GM19468 (cell line): ENCODE measurements around the gene SOX6.
"Not testable (repeated sequence)": the region's sequence is repeated elsewhere in the genome, so short reads cannot be mapped to it uniquely, and the experiment has no call there.

Source experiments
- ATAC-seq: cut with Tn5 transposase; IDR thresholded peaks from one replicate; pipeline ENCODE4 v1.9.1; 2021; ENCODE audit warnings: mild to moderate bottlenecking, moderate library complexity, moderate number of reproducible peaks; ENCODE audit not compliant: unreplicated experiment; ENCODE audit errors: extremely low read depth

SOX6 gene

GRCh38 chr11:15927196-15927863, 429.0 kb downstream of the SOX6 start:
- no peak for ATAC-seq

GRCh38 chr11:15926071-15926470, 430.3 kb downstream of the SOX6 start:
- ATAC-seq: no peak

DNA sequence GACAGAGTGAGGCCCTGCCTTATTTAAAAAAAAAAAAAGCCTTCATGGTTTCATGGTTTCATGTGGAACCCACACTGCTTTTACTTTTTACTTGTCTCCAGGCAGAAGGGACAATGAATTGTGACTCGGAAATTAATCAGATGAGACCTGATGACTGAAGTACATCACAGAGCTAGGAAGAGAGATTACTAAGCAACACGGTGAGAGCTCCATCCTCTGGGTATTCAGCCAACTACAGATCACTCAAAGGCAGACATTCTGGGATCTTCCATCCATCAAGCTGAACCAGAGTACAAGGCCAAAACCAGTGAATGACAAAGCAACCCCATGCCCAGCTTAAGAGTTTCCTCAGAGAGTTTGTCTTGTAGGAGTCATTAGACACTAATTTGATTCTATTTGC, 433.2 kb downstream of the SOX6 start:
- no peak for ATAC-seq

GRCh38 chr11:15922745-15923144, 433.6 kb downstream of the SOX6 start:
- ATAC-seq: not testable (repeated sequence)

DNA sequence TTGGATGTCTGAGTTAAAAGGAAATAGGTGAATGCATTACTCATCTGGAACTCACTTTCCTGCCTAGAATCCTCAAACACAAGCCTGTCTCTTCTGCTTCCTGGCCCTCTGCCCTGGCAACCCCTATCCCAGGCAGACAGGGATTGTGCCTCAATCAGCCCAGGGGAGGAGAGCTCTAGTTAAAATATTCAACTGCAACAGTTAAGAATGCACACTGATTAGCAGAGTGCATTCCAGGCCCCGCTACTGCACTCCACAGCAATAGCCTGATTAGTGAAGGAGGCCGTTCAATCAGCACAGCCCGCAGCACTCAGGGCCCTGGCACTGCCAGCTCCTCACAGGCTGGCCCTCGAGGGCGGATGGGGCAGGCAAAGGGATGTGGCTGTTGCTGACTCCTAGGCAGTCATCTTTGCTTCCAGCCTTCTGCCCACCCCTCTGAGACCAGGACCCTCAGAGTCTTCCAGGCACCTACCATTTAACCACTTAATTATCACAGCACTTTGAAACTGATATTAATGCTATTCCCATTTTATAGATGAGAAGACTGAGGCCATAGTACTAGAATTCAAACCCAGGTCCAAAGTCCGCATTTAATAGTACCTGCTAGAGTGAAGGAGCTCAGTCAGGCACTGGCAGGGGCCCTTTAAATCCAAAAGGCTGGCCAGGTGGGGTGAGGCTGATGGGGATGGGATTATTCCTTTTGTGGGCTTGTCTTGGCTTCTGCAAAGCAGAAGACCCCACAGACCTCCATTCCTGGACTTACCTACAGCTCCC, 435.3 kb downstream of the SOX6 start:
- ATAC-seq: no peak

DNA sequence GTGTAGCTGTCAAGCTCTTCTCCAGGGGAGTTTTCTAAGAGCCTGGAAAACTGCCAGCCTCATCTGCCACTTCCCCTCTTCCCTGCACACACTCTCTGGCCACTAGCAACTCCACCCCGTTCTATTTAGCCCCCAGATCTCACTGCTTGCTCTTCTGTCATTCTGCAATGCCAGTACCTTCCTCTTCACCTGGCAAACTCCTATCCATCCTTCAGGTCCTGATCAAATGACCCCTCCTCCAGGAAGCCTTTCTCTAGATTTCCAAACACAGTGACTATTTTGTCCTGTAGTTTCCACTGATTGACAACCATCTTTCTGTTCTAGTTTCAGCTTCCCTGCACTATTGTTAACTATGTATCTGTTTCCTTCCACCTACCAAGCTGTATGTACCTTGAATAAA, 437.7 kb downstream of the SOX6 start:
- no peak for ATAC-seq

GRCh38 chr11:15918212-15918611, 438.1 kb downstream of the SOX6 start:
- ATAC-seq: no peak
